ENCODE measurements around the gene SH3BGRL2. TPM values are rescaled to one million over a fixed set of nuclear protein-coding genes. Genes with fewer than 3 reads are reported as not detected.

SH3BGRL2 gene
- total RNA-seq, 1 experiment from 2014 or later: 13.5 TPM

DNA sequence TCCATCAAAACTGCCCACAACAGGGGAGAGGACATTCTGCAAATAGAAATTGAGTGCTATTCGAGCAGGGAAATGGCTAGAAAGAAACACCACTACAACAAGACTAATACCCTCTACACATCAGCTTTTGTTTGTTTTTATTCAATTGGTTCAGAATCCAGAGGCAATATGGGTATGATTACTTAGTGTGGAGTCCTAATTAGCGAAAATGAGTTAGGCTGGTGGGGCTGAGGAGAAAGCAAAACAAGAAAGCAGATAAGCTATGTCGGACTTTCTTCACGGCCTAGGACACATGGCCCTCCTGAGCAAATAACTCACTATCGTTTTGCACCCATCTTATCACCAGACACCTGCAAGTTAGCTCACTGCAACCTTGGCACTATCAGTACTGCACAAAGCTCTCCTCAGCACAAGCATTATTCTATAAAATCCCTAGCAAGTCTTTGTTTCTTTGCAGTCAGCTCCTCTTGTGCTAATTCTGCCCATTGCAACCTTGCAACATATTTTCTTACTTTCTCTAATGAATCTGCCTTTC lies 31.3 kb upstream of the SH3BGRL2 start:
- Histone ChIP-seq H3K36me3 (ENCODE audit: insufficient read depth, low read length, poor library complexity, severe bottlenecking) (no peaks in the 10 kb centered on the region), H3K4me3 (ENCODE audit: low read depth, low read length, poor library complexity, severe bottlenecking) (no peak overlapping the region), H3K27me3 (replicated peaks; ENCODE audit: insufficient read depth, low read depth, low read length, poor library complexity) (no peaks in the 10 kb centered on the region), H3K4me1 (ENCODE audit: insufficient read depth, low read length, poor library complexity, severe bottlenecking) (no peaks in the 10 kb centered on the region), H3K27ac (ENCODE audit: low read depth, low read length, poor library complexity, severe bottlenecking) (no peak overlapping the region), H3K9me3 (ENCODE audit: low read depth, low read length, poor library complexity, severe bottlenecking) (no peaks in the 10 kb centered on the region)
- POLR2A ChIA-PET (ENCODE audit: low non-redundant PET): no interaction called here
- BruUV-seq (replicated peaks): no TSS peak
- TF ChIP-seq, protein P1, sequence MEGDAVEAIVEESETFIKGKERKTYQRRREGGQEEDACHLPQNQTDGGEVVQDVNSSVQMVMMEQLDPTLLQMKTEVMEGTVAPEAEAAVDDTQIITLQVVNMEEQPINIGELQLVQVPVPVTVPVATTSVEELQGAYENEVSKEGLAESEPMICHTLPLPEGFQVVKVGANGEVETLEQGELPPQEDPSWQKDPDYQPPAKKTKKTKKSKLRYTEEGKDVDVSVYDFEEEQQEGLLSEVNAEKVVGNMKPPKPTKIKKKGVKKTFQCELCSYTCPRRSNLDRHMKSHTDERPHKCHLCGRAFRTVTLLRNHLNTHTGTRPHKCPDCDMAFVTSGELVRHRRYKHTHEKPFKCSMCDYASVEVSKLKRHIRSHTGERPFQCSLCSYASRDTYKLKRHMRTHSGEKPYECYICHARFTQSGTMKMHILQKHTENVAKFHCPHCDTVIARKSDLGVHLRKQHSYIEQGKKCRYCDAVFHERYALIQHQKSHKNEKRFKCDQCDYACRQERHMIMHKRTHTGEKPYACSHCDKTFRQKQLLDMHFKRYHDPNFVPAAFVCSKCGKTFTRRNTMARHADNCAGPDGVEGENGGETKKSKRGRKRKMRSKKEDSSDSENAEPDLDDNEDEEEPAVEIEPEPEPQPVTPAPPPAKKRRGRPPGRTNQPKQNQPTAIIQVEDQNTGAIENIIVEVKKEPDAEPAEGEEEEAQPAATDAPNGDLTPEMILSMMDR (conservative IDR thresholded peaks at IDR 0.05; ENCODE audit: low read depth, low read length): no peak
- no peak for TF ChIP-seq EZH2 (IDR thresholded peaks at IDR 0.05; ENCODE audit: borderline replicate concordance, low read depth, low read length, poor library complexity, severe bottlenecking)
- DNase-seq (ENCODE audit: low spot score): no peak
- intact Hi-C loops (cut with micrococcal nuclease; ENCODE audit: unreplicated experiment): no loop called here
- CTCF ChIA-PET: no interaction called here

DNA sequence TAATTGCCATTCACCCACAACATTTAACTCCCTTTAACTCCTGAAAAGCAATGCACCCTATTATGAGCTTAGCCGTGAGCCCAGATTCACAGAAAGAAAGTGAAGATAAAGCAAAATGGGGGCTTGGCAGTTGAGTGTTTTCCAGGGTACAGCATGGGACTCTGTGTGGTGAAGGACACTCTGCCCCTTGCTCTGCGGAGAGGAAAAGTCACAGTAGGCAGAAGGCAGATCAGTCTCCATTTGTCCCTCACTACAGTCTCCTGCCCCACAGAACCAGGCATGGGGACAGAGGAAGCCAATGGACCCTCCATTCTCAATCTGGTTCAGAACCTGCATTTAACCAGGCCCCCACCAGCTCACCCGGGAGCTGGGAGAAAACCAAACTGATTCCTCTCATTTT lies 30.8 kb upstream of the SH3BGRL2 start:
- Histone ChIP-seq H3K36me3 (ENCODE audit: insufficient read depth, low read length, poor library complexity, severe bottlenecking) (no peaks in the 10 kb centered on the region), H3K27ac (ENCODE audit: low read depth, low read length, poor library complexity, severe bottlenecking) (no peak overlapping the region), H3K4me1 (ENCODE audit: insufficient read depth, low read length, poor library complexity, severe bottlenecking) (no peaks in the 10 kb centered on the region), H3K4me3 (ENCODE audit: low read depth, low read length, poor library complexity, severe bottlenecking) (no peak overlapping the region), H3K9me3 (ENCODE audit: low read depth, low read length, poor library complexity, severe bottlenecking) (no peaks in the 10 kb centered on the region), H3K27me3 (replicated peaks; ENCODE audit: insufficient read depth, low read depth, low read length, poor library complexity) (no peaks in the 10 kb centered on the region)
- DNase-seq (ENCODE audit: low spot score): no peak
- intact Hi-C loops (cut with micrococcal nuclease; ENCODE audit: unreplicated experiment): no loop called here
- ChIA-PET CTCF (no interaction called here), POLR2A (ENCODE audit: low non-redundant PET) (no interaction called here)
- no TSS peak for BruUV-seq (replicated peaks)
- no peak for TF ChIP-seq EZH2 (IDR thresholded peaks at IDR 0.05; ENCODE audit: borderline replicate concordance, low read depth, low read length, poor library complexity, severe bottlenecking)
- TF ChIP-seq, protein P1 (conservative IDR thresholded peaks at IDR 0.05; ENCODE audit: low read depth, low read length): no peak

DNA sequence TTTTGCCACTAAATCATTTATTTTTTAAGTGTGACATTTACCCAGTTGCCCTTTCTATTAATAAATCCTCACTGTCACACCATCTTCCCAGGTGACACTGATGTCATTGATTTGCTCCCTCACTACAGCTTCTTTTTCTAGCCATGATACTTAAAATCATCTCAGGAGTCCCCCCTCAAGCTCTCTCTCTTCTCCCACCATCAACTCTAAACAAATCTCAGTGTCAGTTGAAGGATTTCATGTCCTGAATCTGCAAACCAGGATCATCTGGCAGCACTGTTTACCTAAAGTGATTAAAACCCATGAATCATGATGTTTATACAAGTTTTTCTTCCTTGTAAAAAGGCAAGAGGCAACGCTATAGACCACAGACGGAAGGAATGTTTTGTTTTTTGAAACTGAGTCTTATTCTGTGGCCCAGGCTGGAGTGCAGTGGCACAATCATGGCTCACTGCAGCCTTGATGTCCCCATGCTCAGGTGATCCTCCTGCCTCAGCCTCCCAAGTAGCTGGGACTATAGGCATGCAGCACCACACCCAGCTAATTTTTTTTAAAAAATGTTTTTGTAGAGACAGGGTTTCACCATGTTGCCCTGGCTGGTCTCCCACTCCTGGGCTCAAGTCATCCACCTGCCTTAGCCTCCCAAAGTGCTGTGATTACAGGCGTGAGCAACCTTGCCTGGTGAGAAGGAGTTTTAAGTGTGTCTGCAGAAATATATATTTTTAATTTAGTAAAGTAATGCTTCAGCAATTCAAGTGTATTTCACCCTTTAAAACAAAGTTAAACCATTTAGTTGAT lies 30.1 kb upstream of the SH3BGRL2 start:
- no peaks in the 10 kb centered on the region for H3K4me1 ChIP-seq (ENCODE audit: insufficient read depth, low read length, poor library complexity, severe bottlenecking)
- intact Hi-C loops (cut with micrococcal nuclease; ENCODE audit: unreplicated experiment): no loop called here
- no peak overlapping the region for H3K27ac ChIP-seq (ENCODE audit: low read depth, low read length, poor library complexity, severe bottlenecking)
- no peak overlapping the region for H3K4me3 ChIP-seq (ENCODE audit: low read depth, low read length, poor library complexity, severe bottlenecking)
- CTCF ChIA-PET: no interaction called here
- POLR2A ChIA-PET (ENCODE audit: low non-redundant PET): no interaction called here
- H3K36me3 ChIP-seq (ENCODE audit: insufficient read depth, low read length, poor library complexity, severe bottlenecking): no peaks in the 10 kb centered on the region
- BruUV-seq (replicated peaks): no TSS peak
- TF ChIP-seq, protein P1 (conservative IDR thresholded peaks at IDR 0.05; ENCODE audit: low read depth, low read length): no peak
- TF ChIP-seq EZH2 (IDR thresholded peaks at IDR 0.05; ENCODE audit: borderline replicate concordance, low read depth, low read length, poor library complexity, severe bottlenecking): no peak
- no peak for DNase-seq (ENCODE audit: low spot score)
- H3K27me3 ChIP-seq (replicated peaks; ENCODE audit: insufficient read depth, low read depth, low read length, poor library complexity): no peaks in the 10 kb centered on the region
- H3K9me3 ChIP-seq (ENCODE audit: low read depth, low read length, poor library complexity, severe bottlenecking): no peaks in the 10 kb centered on the region
